ENCODE measurements around the gene TCTA.

Gene TCTA, protein sequence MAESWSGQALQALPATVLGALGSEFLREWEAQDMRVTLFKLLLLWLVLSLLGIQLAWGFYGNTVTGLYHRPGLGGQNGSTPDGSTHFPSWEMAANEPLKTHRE

DNA sequence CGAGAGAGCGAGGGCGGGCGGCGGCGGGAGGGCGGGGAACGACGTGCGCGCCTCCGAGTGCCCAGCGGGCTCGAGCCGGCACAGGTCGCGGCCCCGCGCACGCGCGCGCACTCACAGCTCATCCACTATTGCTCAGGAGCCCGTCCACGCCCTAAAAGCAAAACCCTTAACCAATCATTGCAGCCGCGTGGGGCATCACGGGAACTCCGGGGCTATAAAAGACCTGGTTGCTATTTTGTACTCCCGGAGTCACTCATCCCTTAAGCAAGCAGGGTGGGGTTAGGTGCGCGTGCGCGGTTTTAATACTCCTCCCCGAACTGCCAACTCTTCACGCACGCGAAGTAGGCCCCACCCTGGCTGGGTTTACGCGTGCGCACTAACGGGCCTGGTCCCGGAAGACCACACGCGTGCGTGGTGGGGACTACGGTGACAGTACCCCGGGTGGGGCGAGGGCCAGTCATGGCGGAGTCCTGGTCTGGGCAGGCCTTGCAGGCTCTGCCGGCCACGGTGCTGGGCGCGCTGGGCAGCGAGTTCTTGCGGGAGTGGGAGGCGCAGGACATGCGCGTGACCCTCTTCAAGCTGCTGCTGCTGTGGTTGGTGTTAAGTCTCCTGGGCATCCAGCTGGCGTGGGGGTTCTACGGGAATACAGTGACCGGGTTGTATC, at the start of gene TCTA, which contains the start of gene RHOA:
TCTA (plus strand) TSS at position 456 of the 664 bp plus-strand sequence; CDS start at position 460, 4 bp downstream.
RHOA (minus strand) TSS at position 9 of the 664 bp plus-strand sequence. CDS start 36,387 bp downstream, outside the sequence.
- DNase-seq (ENCODE audit: low read depth) = peak; percentile 100
- TF ChIP-seq, protein P1, sequence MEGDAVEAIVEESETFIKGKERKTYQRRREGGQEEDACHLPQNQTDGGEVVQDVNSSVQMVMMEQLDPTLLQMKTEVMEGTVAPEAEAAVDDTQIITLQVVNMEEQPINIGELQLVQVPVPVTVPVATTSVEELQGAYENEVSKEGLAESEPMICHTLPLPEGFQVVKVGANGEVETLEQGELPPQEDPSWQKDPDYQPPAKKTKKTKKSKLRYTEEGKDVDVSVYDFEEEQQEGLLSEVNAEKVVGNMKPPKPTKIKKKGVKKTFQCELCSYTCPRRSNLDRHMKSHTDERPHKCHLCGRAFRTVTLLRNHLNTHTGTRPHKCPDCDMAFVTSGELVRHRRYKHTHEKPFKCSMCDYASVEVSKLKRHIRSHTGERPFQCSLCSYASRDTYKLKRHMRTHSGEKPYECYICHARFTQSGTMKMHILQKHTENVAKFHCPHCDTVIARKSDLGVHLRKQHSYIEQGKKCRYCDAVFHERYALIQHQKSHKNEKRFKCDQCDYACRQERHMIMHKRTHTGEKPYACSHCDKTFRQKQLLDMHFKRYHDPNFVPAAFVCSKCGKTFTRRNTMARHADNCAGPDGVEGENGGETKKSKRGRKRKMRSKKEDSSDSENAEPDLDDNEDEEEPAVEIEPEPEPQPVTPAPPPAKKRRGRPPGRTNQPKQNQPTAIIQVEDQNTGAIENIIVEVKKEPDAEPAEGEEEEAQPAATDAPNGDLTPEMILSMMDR (conservative IDR thresholded peaks at IDR 0.05; ENCODE audit: low read depth, low read length) = no peak
- peak within 1 kb of the TSS; percentile 97 for H3K4me3 ChIP-seq (ENCODE audit: low read depth, low read length)

DNA sequence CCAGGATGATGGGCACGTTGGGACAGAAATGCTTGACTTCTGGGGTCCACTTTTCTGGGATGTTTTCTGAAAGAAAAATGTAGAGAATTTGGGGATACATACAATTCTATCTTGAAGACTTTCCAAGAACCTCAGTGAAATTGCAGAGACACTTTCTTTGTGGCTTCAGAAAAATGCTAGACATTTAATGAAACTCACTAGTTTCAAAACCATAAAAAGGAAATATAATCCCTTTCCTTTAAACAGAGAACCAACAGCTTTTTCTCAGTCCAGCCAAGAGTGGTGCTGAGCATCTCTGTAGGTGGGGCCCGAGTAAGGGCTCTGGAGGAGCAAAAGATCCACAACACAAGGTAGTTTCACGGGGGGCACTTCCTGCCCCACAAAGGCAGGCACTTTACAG, 49.7 kb upstream of the TCTA start:
- peak; percentile 54 for DNase-seq (ENCODE audit: low read depth)
- H3K4me3 ChIP-seq (ENCODE audit: low read depth, low read length) = no peak overlapping the region
- TF ChIP-seq, protein P1 (conservative IDR thresholded peaks at IDR 0.05; ENCODE audit: low read depth, low read length) = no peak

DNA sequence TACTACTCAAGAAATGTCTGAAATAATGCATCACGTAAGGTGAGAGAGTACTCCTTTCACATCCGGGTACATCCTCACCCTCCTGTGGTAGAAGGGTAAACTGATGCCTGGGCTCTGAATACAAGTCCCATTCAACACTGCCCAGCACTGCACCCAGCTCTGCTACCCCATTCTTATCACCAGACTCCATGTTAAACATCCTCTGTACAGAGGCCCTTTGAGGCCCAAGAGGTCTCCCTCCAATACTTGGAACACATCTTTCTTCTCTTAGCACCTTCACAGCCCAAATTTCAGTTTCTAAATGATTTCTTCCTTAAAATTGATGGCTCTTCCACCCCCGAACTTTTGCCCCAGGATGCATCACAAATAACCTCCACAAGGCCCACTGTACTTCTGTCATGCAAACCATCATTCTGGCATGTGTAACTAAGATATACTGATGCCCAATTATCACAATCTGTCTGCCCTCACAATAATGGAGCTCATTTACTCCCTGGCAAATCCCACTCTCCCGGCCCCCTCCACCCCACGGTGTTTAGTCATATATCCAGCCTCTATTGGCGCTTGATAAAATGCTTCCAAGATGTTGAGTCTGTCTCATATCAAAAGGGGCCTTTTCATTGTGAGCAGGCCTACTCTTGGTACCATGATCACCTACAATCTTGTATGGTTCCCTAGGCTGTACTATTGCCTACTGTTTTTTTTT, 41.5 kb upstream of the TCTA start:
- no peak overlapping the region for H3K4me3 ChIP-seq (ENCODE audit: low read depth, low read length)
- TF ChIP-seq, protein P1 (conservative IDR thresholded peaks at IDR 0.05; ENCODE audit: low read depth, low read length) = no peak
- no peak for DNase-seq (ENCODE audit: low read depth)

DNA sequence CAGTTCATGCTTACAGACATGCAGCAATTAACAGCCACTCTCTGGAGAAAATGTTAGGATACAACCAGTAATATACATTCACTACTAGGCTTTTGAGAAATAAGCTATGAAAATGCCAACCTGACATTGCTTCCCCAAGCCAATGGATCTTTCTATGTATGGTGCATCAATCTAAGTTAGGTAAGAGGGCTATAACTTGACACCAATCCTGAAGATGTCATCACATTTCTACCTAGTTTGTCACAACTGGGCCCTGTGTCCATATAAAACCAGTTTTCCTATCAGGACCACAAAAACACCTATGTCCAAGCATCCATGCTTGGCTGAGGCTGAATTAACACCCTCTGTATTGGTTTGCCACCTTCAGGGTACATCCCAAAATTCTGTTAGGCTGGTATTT, 40.3 kb upstream of the TCTA start:
- no peak for DNase-seq (ENCODE audit: low read depth)
- TF ChIP-seq, protein P1 (conservative IDR thresholded peaks at IDR 0.05; ENCODE audit: low read depth, low read length) = no peak
- no peak overlapping the region for H3K4me3 ChIP-seq (ENCODE audit: low read depth, low read length)

DNA sequence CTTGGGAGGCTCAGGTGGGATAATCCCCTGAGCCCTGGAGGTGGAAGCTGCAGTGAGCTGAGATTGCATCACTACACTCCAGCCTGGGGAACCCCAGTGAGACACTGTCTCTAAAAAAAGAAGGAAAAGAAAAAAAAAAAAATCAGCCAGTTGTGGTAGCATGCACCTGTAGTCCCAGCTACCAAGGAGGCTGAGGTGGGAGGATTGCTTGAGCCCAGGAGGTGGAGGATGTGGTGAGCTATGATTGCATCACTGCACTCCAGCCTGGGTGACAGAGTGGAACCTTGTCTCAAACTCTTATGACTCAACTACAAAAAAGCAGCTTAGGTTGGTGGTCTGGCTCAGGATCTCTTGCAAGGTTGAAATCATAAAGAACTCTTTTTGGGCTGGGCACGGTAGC, 34.7 kb upstream of the TCTA start:
- no peak overlapping the region for H3K4me3 ChIP-seq (ENCODE audit: low read depth, low read length)
- TF ChIP-seq, protein P1 (conservative IDR thresholded peaks at IDR 0.05; ENCODE audit: low read depth, low read length) = no peak
- DNase-seq (ENCODE audit: low read depth) = peak; percentile 42

DNA sequence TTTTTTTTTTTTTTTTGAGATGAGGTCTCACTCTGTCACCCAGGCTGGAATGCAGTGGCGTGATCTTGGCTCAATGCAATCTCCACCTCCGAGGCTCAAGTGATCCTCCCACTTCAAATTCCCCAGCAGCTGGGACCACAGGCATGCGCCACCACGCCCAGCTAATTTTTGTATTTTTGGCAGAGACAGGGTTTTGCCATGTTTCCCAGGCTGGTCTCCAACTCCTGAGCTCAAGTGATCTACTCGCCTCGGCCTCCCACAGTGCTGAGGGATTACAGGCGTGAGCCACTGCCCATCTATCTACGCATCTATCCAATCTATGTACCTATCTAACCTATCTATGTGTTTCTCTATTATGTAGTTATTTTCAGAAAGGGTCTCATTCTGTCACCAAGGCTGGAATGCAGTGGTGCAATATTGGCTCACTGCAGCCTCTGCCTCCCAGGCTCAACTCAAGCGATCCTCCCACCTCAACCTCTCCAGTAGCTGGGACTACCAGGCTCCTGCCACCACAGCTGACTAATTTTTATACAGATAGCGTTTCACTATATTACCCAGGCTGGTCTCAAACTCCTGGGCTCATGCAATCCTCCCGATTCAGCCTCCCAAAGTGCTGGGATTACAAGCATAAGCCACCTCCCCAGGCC, 33.9 kb upstream of the TCTA start:
- H3K4me3 ChIP-seq (ENCODE audit: low read depth, low read length) = no peak overlapping the region
- peak; percentile 81 for DNase-seq (ENCODE audit: low read depth)
- TF ChIP-seq, protein P1 (conservative IDR thresholded peaks at IDR 0.05; ENCODE audit: low read depth, low read length) = no peak

Measured in choroid plexus epithelial cell (primary cell).